Hepatocyte (in vitro differentiated cells): ENCODE results near the gene HHATL. TPM values are rescaled to one million over a fixed set of nuclear protein-coding genes. Genes with fewer than 3 reads are reported as not detected.

Source experiments
- DNase-seq: peaks from one replicate; pipeline ENCODE4 v3.0.0-alpha.2; 2016; ENCODE audit warnings: low spot score
- H2AFZ ChIP-seq: fragments of 200-600 bp; sonication (generic); 2 replicates; pipeline ENCODE4 v1.6.0; 2016; ENCODE audit warnings: antibody characterized with exemption, mild to moderate bottlenecking
- H3K27ac ChIP-seq: fragments of 200-600 bp; sonication (generic); 2 replicates; pipeline ENCODE4 v1.5.1; 2016; ENCODE audit warnings: mild to moderate bottlenecking
- H3K27me3 ChIP-seq: fragments of 200-600 bp; sonication (generic); 2 replicates; pipeline ENCODE4 v1.6.1; 2016
- H3K36me3 ChIP-seq: fragments of 200-600 bp; sonication (generic); replicated peaks from 2 replicates; pipeline ENCODE4 v1.5.1; 2016; ENCODE audit warnings: low read depth; ENCODE audit not compliant: insufficient read depth
- H3K4me1 ChIP-seq: fragments of 200-600 bp; sonication (generic); 2 replicates; pipeline ENCODE4 v1.5.1; 2016; ENCODE audit warnings: mild to moderate bottlenecking, moderate library complexity; ENCODE audit not compliant: insufficient read depth
- H3K4me2 ChIP-seq: fragments of 200-600 bp; sonication (generic); 2 replicates; pipeline ENCODE4 v1.6.0; 2016
- H3K4me3 ChIP-seq: fragments of 200-600 bp; sonication (generic); 2 replicates; pipeline ENCODE4 v1.5.1; 2016; ENCODE audit warnings: mild to moderate bottlenecking
- H3K79me2 ChIP-seq: fragments of 200-600 bp; sonication (generic); 2 replicates; pipeline ENCODE4 v1.6.0; 2017; ENCODE audit warnings: mild to moderate bottlenecking
- H3K9me2 ChIP-seq: fragments of 200-600 bp; sonication (generic); replicated peaks from 2 replicates; pipeline ENCODE4 v1.6.0; 2017; ENCODE audit warnings: mild to moderate bottlenecking; ENCODE audit not compliant: insufficient read depth
- H3K9me3 ChIP-seq: fragments of 200-600 bp; sonication (generic); 2 replicates; pipeline ENCODE4 v1.5.1; 2016; ENCODE audit warnings: low read depth, mild to moderate bottlenecking
- H4K20me1 ChIP-seq: fragments of 200-600 bp; sonication (generic); 2 replicates; pipeline ENCODE4 v1.6.0; 2016; ENCODE audit warnings: mild to moderate bottlenecking; ENCODE audit not compliant: insufficient read depth, poor library complexity, severe bottlenecking
- EZH2 ChIP-seq: fragments of 200-600 bp; sonication (generic); IDR thresholded peaks from 2 replicates; pipeline ENCODE4 v1.6.1; 2016; ENCODE audit warnings: antibody characterized with exemption, mild to moderate bottlenecking, borderline replicate concordance
- EZH2phosphoT487 ChIP-seq: fragments of 200-600 bp; sonication (generic); IDR thresholded peaks from one replicate; pipeline ENCODE4 v1.6.1; 2018; ENCODE audit warnings: antibody characterized with exemption, mild to moderate bottlenecking, low read depth, moderate library complexity; ENCODE audit not compliant: unreplicated experiment, severe bottlenecking
- WGBS: methylation state at CpG from one replicate; pipeline ENCODE4 v1.1.6; 2016; ENCODE audit warnings: low lambda C conversion rate; ENCODE audit errors: missing lambda C conversion rate; 5-methylcytosine and 5-hydroxymethylcytosine counted together
- polyA plus RNA-seq: library from polyadenylated mRNA; unstranded; fragments of >200 nt; fragmentation: Nextera tagmentation; extraction: Ambion mirVana; gene quantifications from 2 replicates; pipeline ENCODE4 v1.2.1, GENCODE V29; 2016
- total RNA-seq: library from RNA; depleted of rRNA; stranded (reverse); fragments of >200 nt; gene quantifications from 2 replicates; pipeline ENCODE4 v1.2.3, GENCODE V29; 2014
- TF ChIP-seq, protein P1 (sequence below): fragments of 200-600 bp; sonication (generic); IDR thresholded peaks from 2 replicates; pipeline ENCODE4 v1.5.1; 2016; ENCODE audit warnings: antibody characterized with exemption, mild to moderate bottlenecking; ENCODE audit not compliant: poor library complexity

The HHATL gene
- total and polyA plus RNA-seq, 2 experiments from 2014 or later, result not detected

DNA sequence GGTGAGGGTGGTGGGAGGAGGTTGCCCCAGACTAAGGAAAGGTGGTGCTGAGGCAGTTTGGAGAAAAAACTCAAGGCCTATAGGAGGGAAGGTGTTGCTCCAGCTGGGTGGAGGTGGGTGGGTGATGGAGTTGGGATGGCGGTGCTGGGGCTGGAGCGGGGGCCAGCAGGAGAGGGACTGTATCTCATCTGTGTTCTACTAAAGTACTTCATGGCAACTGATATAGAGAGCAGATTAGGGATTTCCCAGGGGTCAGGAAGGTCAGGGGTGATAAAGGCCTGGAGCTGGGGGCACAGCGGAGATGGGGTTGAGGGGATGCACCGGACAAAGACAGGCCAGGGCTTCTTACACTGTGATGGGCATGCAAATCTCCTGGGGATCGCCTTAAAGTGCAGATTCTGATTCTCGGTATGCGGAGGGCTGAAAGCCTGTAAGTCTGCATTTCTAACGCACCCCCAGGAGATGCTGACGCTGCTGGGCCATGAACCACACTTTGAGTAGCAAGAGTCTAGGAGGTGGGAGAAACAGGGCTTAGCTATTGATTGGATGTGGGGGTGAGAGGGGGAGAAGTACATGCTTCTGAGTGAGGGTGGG lies 13.1 kb downstream of the HHATL start:
- Histone ChIP-seq H3K79me2 (no peaks in the 10 kb centered on the region), H3K27ac (no peak overlapping the region), H3K4me3 (no peak overlapping the region), H3K9me3 (no peaks in the 10 kb centered on the region), H2AFZ (no peak overlapping the region), H4K20me1 (no peaks in the 10 kb centered on the region), H3K27me3 (no peaks in the 10 kb centered on the region), H3K36me3 (no peaks in the 10 kb centered on the region), H3K9me2 (no peaks in the 10 kb centered on the region), H3K4me2 (no peak overlapping the region), H3K4me1 (peaks cover 2% of the 10 kb centered on the region)
- no peak for TF ChIP-seq EZH2phosphoT487
- TF ChIP-seq, protein P1, sequence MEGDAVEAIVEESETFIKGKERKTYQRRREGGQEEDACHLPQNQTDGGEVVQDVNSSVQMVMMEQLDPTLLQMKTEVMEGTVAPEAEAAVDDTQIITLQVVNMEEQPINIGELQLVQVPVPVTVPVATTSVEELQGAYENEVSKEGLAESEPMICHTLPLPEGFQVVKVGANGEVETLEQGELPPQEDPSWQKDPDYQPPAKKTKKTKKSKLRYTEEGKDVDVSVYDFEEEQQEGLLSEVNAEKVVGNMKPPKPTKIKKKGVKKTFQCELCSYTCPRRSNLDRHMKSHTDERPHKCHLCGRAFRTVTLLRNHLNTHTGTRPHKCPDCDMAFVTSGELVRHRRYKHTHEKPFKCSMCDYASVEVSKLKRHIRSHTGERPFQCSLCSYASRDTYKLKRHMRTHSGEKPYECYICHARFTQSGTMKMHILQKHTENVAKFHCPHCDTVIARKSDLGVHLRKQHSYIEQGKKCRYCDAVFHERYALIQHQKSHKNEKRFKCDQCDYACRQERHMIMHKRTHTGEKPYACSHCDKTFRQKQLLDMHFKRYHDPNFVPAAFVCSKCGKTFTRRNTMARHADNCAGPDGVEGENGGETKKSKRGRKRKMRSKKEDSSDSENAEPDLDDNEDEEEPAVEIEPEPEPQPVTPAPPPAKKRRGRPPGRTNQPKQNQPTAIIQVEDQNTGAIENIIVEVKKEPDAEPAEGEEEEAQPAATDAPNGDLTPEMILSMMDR, result no peak
- TF ChIP-seq EZH2, result no peak
- DNase-seq, result no peak
- 77% methylated on average over 9 of the region's 9 CpGs for WGBS

DNA sequence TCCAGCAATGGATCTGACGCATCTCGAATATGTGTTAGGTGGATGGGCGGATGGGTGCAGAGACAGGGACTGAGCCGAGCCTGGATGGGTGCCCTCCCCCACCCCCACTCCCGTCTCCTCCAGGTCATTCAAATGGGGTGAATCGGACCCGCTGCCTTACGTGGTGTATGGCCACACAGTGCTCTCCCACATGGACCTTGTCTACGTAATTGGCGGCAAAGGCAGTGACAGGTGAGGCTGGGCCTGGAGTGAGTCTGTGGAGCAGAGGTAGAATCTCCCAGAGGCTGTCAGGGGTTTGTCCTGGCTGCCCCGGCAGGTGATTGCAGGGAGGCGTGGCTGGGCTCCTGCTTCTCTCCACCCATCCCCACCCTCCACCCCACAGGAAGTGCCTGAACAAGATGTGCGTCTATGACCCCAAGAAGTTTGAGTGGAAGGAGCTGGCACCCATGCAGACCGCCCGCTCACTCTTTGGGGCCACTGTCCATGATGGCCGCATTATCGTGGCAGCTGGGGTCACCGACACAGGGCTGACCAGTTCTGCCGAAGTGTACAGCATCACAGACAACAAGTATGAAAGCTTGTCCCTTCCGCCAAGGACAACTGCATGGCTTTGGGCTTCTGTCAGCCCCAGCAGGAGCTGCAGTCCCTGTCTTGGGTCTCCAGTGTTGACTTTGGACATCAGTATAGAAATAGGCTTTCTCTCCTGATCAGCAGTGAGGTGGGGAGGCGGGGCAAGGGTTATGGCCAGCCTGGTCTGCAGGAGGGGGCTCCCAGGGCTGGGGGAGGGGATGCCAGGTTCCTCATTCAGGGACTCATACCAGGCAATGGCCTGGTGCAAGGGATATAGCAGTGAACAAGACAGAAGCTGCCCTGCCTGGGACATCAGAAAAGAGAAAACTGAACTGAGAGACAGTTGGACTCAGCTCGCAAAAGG lies 13.8 kb downstream of the HHATL start:
- H3K36me3 ChIP-seq, result no peaks in the 10 kb centered on the region
- H3K4me2 ChIP-seq, result no peak overlapping the region
- no peaks in the 10 kb centered on the region for H3K9me3 ChIP-seq
- H3K9me2 ChIP-seq, result no peaks in the 10 kb centered on the region
- 89% methylated on average over 21 of the region's 22 CpGs for WGBS
- no peaks in the 10 kb centered on the region for H3K27me3 ChIP-seq
- peaks cover 5% of the 10 kb centered on the region for H3K4me1 ChIP-seq
- no peaks in the 10 kb centered on the region for H4K20me1 ChIP-seq
- no peak overlapping the region for H3K27ac ChIP-seq
- no peak for DNase-seq
- H3K79me2 ChIP-seq, result no peaks in the 10 kb centered on the region
- H2AFZ ChIP-seq, result no peak overlapping the region
- TF ChIP-seq EZH2, result no peak
- no peak for TF ChIP-seq EZH2phosphoT487
- TF ChIP-seq, protein P1, result no peak
- H3K4me3 ChIP-seq, result no peak overlapping the region

DNA sequence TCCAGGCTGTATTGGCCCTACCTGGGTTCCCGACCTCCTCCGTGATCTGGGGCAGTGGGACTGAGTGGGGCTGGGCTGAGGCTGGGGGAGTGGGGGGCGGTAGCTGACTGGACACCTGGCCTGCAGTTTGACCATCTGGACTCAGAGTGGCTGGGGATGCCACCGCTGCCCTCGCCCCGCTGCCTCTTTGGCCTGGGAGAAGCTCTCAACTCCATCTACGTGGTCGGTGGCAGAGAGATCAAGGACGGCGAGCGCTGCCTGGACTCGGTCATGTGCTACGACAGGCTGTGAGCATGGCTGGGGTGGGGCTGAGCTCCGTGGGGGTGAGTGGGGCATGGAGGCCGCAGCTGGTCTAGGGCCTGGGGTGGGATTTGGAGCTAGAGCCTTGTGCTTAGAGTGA lies 14.6 kb downstream of the HHATL start:
- Histone ChIP-seq H3K36me3 (no peaks in the 10 kb centered on the region), H2AFZ (no peak overlapping the region), H3K4me3 (no peak overlapping the region), H3K79me2 (no peaks in the 10 kb centered on the region), H3K4me1 (peaks cover 5% of the 10 kb centered on the region), H4K20me1 (no peaks in the 10 kb centered on the region), H3K9me2 (no peaks in the 10 kb centered on the region), H3K9me3 (no peaks in the 10 kb centered on the region), H3K4me2 (no peak overlapping the region), H3K27ac (no peak overlapping the region), H3K27me3 (no peaks in the 10 kb centered on the region)
- DNase-seq, result no peak
- WGBS, result 91% methylated on average over 13 of the region's 15 CpGs
- TF ChIP-seq, protein P1, result no peak
- TF ChIP-seq EZH2phosphoT487 (no peak), EZH2 (no peak)
